ENCODE results near the gene CLSTN2. TPM values are rescaled to one million over a fixed set of nuclear protein-coding genes. Genes with fewer than 3 reads are reported as not detected.

Gene CLSTN2
- total RNA-seq, 1 experiment from 2014 or later: 0.07 TPM

- BruUV-seq (replicated peaks): no TSS peak
- intact Hi-C loops (cut with micrococcal nuclease; ENCODE audit: unreplicated experiment): no loop called here
- Mint-ChIP-seq H3K36me3 (ENCODE audit: insufficient read depth, unreplicated experiment) (no peaks in the 10 kb centered on the region), H3K27ac (ENCODE audit: unreplicated experiment) (no peak overlapping the region), H3K4me1 (ENCODE audit: low read depth, unreplicated experiment) (no peaks in the 10 kb centered on the region), H3K27me3 (ENCODE audit: unreplicated experiment) (peaks cover 52% of the 10 kb centered on the region), H3K4me3 (ENCODE audit: low read depth, unreplicated experiment) (no peak overlapping the region), H3K9me3 (ENCODE audit: low read depth, unreplicated experiment) (no peaks in the 10 kb centered on the region)
- CTCF ChIA-PET: no interaction called here
- no peak for DNase-seq
- no peak for TF ChIP-seq CTCF (IDR thresholded peaks at IDR 0.05; ENCODE audit: unreplicated experiment)
These were observed 533.4 kb downstream of the CLSTN2 start for GRCh38 chr3:140468407-140468806.

GRCh38 chr3:140469491-140469890, 534.5 kb downstream of the CLSTN2 start:
- no peaks in the 10 kb centered on the region for H3K4me1 Mint-ChIP-seq (ENCODE audit: low read depth, unreplicated experiment)
- H3K27ac Mint-ChIP-seq (ENCODE audit: unreplicated experiment): no peak overlapping the region
- no peak for DNase-seq
- H3K9me3 Mint-ChIP-seq (ENCODE audit: low read depth, unreplicated experiment): no peaks in the 10 kb centered on the region
- H3K27me3 Mint-ChIP-seq (ENCODE audit: unreplicated experiment): peaks cover 46% of the 10 kb centered on the region
- H3K4me3 Mint-ChIP-seq (ENCODE audit: low read depth, unreplicated experiment): no peak overlapping the region
- no peaks in the 10 kb centered on the region for H3K36me3 Mint-ChIP-seq (ENCODE audit: insufficient read depth, unreplicated experiment)
- BruUV-seq (replicated peaks): no TSS peak
- no peak for TF ChIP-seq CTCF (IDR thresholded peaks at IDR 0.05; ENCODE audit: unreplicated experiment)
- CTCF ChIA-PET: no interaction called here
- intact Hi-C loops (cut with micrococcal nuclease; ENCODE audit: unreplicated experiment): no loop called here

GRCh38 chr3:140470211-140470610, 535.2 kb downstream of the CLSTN2 start:
- intact Hi-C loops (cut with micrococcal nuclease; ENCODE audit: unreplicated experiment): no loop called here
- no peaks in the 10 kb centered on the region for H3K36me3 Mint-ChIP-seq (ENCODE audit: insufficient read depth, unreplicated experiment)
- H3K9me3 Mint-ChIP-seq (ENCODE audit: low read depth, unreplicated experiment): no peaks in the 10 kb centered on the region
- no peak for TF ChIP-seq CTCF (IDR thresholded peaks at IDR 0.05; ENCODE audit: unreplicated experiment)
- H3K4me1 Mint-ChIP-seq (ENCODE audit: low read depth, unreplicated experiment): no peaks in the 10 kb centered on the region
- no peak overlapping the region for H3K27ac Mint-ChIP-seq (ENCODE audit: unreplicated experiment)
- peaks cover 42% of the 10 kb centered on the region for H3K27me3 Mint-ChIP-seq (ENCODE audit: unreplicated experiment)
- no peak for DNase-seq
- CTCF ChIA-PET: no interaction called here
- no TSS peak for BruUV-seq (replicated peaks)
- no peak overlapping the region for H3K4me3 Mint-ChIP-seq (ENCODE audit: low read depth, unreplicated experiment)

GRCh38 chr3:140470962-140471361, 536.0 kb downstream of the CLSTN2 start:
- CTCF ChIA-PET: no interaction called here
- BruUV-seq (replicated peaks): no TSS peak
- no peaks in the 10 kb centered on the region for H3K4me1 Mint-ChIP-seq (ENCODE audit: low read depth, unreplicated experiment)
- H3K27ac Mint-ChIP-seq (ENCODE audit: unreplicated experiment): no peak overlapping the region
- no peak for DNase-seq
- intact Hi-C loops (cut with micrococcal nuclease; ENCODE audit: unreplicated experiment): no loop called here
- no peak overlapping the region for H3K4me3 Mint-ChIP-seq (ENCODE audit: low read depth, unreplicated experiment)
- H3K27me3 Mint-ChIP-seq (ENCODE audit: unreplicated experiment): peaks cover 42% of the 10 kb centered on the region
- H3K36me3 Mint-ChIP-seq (ENCODE audit: insufficient read depth, unreplicated experiment): no peaks in the 10 kb centered on the region
- H3K9me3 Mint-ChIP-seq (ENCODE audit: low read depth, unreplicated experiment): no peaks in the 10 kb centered on the region
- no peak for TF ChIP-seq CTCF (IDR thresholded peaks at IDR 0.05; ENCODE audit: unreplicated experiment)
